T-helper 17 cell (primary cell): ENCODE results near the gene TTC23L. TPM values are rescaled to one million over a fixed set of nuclear protein-coding genes. Genes with fewer than 3 reads are reported as not detected.

Experiments
- ATAC-seq: fragments of 150-1000 bp; cut with Tn5 transposase; 2 replicates; pipeline ENCODE4 v1.10.0; 2021; ENCODE audit warnings: mild to moderate bottlenecking, moderate library complexity
- DNase-seq, 3 donors: peaks; one replicate each; pipeline versions ENCODE4 v3.0.0 to v3.0.0-alpha.2; 2020 to 2021
- H3K9me3 ChIP-seq: one replicate; pipeline ENCODE4 v1.7.0; 2013; ENCODE audit warnings: low read length, mild to moderate bottlenecking; ENCODE audit not compliant: control insufficient read depth, poor library complexity, severe bottlenecking
- H3K27ac Mint-ChIP-seq: one replicate; pipeline ENCODE4 v1.8.0; 2022; ENCODE audit warnings: mild to moderate bottlenecking, moderate library complexity, mixed read lengths
- H3K27me3 Mint-ChIP-seq: one replicate; pipeline ENCODE4 v1.8.0; 2022; ENCODE audit warnings: mixed read lengths
- H3K36me3 Mint-ChIP-seq: one replicate; pipeline ENCODE4 v1.8.0; 2022; ENCODE audit warnings: low read depth, mixed read lengths
- H3K4me1 Mint-ChIP-seq: one replicate; pipeline ENCODE4 v1.8.0; 2022; ENCODE audit warnings: mild to moderate bottlenecking, mixed read lengths
- H3K4me3 Mint-ChIP-seq: one replicate; pipeline ENCODE4 v1.8.0; 2022; ENCODE audit warnings: mild to moderate bottlenecking, moderate library complexity, mixed read lengths
- total RNA-seq, 4 donors: library from RNA in 2 of 4; stranded (reverse) in 2 of 4; gene quantifications; one replicate each; pipeline ENCODE4 v1.2.3 and lab custom pipeline; 2022 to 2026

Gene TTC23L, protein sequence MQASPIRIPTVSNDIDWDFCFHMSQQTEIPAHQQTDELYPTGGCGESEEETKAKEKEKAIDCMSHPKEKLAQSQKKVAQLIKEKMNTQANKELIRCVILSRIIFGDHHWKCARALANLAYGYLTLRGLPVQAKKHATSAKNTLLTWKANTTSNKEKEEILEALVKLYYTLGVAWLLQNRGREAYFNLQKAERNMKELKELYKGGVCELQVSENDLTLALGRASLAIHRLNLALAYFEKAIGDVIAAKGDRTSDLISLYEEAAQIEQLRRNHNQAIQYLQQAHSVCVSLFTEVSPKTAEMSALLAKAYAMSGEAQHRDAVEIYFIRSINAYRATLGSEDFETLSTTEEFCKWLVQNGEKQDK
- total RNA-seq = under 1 TPM; 0.42 to 0.96 TPM
- 0.23 to 0.53 reads per million in 2 donors for total RNA-seq (lab: John Stamatoyannopoulos, UW)

- Mint-ChIP-seq H3K4me1 (peaks cover 13% of the 10 kb centered on the region), H3K27me3 (peaks cover 7% of the 10 kb centered on the region), H3K27ac (peak within 1 kb of the TSS; percentile 99)
Observed at GRCh38 chr5:34838785-34839714, at the start of gene TTC23L. Gene TTC23L (plus strand): TSS chr5:34839164. CDS start chr5:34840672, 1,508 bp downstream.

GRCh38 chr5:34789639-34790038 lies 49.3 kb upstream of the TTC23L start:
- Mint-ChIP-seq H3K4me1 (no peaks in the 10 kb centered on the region), H3K27ac (no peak overlapping the region), H3K27me3 (peaks cover 5% of the 10 kb centered on the region), H3K36me3 (no peaks in the 10 kb centered on the region), H3K4me3 (no peak overlapping the region)
- no peak for ATAC-seq
- no peaks in the 10 kb centered on the region for H3K9me3 ChIP-seq
- no peak for DNase-seq

More at GRCh38 chr5:34838785-34839714, at the start of gene TTC23L:
- ATAC-seq = peak; percentile 94
- H3K4me3 Mint-ChIP-seq = peak within 1 kb of the TSS; percentile 95
- H3K9me3 ChIP-seq = no peaks in the 10 kb centered on the region
- no peaks in the 10 kb centered on the region for H3K36me3 Mint-ChIP-seq
- DNase-seq = peak; percentile 73 to 86 (median 82)

DNA sequence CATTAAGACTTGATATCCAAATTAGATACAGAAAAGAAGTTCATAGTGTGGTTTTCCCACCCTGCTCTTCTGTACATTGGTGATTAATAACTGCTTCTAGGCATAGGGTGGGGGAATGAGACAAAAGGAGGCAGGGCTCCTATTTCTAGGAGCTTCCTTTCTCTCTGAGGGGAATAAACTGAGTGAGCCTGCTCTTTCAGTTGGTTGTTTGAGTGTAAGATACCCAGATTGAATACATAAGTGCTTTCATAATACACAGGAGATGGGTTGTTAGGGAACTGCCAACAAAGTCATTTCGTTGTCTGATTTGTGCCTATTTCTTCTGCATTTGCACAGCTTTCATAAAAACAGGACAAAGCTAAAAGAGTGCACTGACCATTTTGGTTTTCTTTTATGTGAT lies 48.9 kb upstream of the TTC23L start:
- ATAC-seq (no peak), DNase-seq (no peak)
- Mint-ChIP-seq H3K4me3 (no peak overlapping the region), H3K4me1 (no peaks in the 10 kb centered on the region), H3K36me3 (no peaks in the 10 kb centered on the region), H3K27ac (no peak overlapping the region), H3K27me3 (peaks cover 5% of the 10 kb centered on the region)
- H3K9me3 ChIP-seq = no peaks in the 10 kb centered on the region

- no peak overlapping the region for H3K27ac Mint-ChIP-seq
- H3K36me3 Mint-ChIP-seq = no peaks in the 10 kb centered on the region
- H3K9me3 ChIP-seq = no peaks in the 10 kb centered on the region
- DNase-seq = no peak
- no peaks in the 10 kb centered on the region for H3K4me1 Mint-ChIP-seq
- peaks cover 5% of the 10 kb centered on the region for H3K27me3 Mint-ChIP-seq
- ATAC-seq = no peak
- no peak overlapping the region for H3K4me3 Mint-ChIP-seq
Observed at GRCh38 chr5:34791761-34792244, 47.2 kb upstream of the TTC23L start.

DNA sequence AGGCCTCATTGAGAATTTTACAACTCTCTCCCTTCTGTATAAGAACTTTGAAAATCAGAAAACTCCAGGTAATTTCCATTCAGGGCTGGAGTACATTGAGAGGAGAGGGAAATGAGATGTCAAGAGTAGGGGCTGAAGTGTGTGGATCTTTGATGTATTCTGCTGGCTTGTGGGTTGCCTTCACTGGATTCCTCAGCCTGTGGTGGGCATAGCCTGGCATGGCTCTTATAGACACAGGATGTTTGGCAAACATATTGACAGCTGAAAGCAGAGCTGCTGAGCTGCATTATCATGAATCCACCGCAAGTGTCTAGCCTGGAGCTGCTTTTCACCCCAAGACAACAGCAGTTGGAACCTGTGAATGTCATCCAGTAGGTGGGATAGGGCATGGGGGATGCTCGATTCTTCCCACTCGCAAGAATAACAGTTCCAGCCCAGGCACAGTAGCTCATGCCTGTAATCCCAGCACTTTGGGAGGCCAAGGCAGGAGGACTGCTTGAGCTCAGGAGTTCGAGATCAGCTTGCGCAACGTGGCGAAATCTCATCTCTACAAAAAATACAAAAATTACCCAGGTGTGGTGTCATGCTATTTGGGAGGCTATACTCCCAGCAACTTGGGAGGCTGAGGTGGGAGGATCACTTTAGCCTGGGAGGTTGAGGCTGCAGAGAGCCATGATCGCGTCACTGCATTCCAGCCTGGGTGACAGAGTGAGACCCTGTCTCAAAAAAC lies 36.0 kb upstream of the TTC23L start:
- H3K4me3 Mint-ChIP-seq = no peak overlapping the region
- H3K36me3 Mint-ChIP-seq = no peaks in the 10 kb centered on the region
- no peak for ATAC-seq
- DNase-seq = no peak
- H3K4me1 Mint-ChIP-seq = no peaks in the 10 kb centered on the region
- no peaks in the 10 kb centered on the region for H3K27me3 Mint-ChIP-seq
- H3K27ac Mint-ChIP-seq = no peak overlapping the region
- H3K9me3 ChIP-seq = no peaks in the 10 kb centered on the region

DNA sequence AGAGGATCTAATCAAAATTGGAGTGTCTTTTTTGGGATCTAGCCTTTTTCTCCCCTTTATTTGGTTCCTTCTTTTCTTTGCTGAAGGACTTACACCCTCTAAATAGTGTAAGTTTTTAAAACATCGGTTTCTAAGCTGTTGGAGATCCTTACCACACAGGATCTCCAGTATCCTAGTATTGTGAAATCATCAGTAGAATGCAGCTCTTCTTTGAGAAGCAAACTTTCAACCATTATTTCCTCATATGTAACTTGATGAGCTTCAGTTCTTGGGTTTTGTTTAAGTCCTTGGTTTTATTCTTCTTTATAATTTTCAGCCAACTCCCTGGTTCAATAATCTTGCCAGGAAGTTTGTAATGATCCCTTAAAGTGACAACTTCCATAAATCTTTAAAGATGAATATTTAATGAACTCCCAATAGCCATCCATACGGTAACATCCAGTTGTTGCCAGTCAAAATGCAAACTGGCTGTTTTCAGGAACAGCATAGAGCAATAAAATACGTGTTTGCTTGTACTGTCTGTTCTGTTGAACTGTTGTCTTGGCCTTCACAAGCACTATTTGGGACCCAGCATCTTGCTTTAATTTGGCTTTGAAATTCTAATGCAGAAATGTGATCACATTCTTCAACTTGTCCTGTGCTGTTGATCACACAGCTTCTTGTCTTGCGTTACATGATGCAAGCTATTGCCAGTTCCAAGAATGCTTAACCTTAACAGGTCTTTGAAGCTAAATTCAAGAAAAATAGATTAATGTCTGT lies 34.8 kb upstream of the TTC23L start:
- no peak overlapping the region for H3K27ac Mint-ChIP-seq
- H3K9me3 ChIP-seq = no peaks in the 10 kb centered on the region
- no peak overlapping the region for H3K4me3 Mint-ChIP-seq
- H3K27me3 Mint-ChIP-seq = no peaks in the 10 kb centered on the region
- no peaks in the 10 kb centered on the region for H3K36me3 Mint-ChIP-seq
- no peaks in the 10 kb centered on the region for H3K4me1 Mint-ChIP-seq
- DNase-seq (no peak), ATAC-seq (no peak)

GRCh38 chr5:34804913-34805312 lies 34.1 kb upstream of the TTC23L start:
- Mint-ChIP-seq H3K27ac (no peak overlapping the region), H3K4me1 (no peaks in the 10 kb centered on the region), H3K27me3 (no peaks in the 10 kb centered on the region), H3K4me3 (no peak overlapping the region), H3K36me3 (no peaks in the 10 kb centered on the region)
- no peaks in the 10 kb centered on the region for H3K9me3 ChIP-seq
- ATAC-seq (no peak), DNase-seq (no peak)

DNA sequence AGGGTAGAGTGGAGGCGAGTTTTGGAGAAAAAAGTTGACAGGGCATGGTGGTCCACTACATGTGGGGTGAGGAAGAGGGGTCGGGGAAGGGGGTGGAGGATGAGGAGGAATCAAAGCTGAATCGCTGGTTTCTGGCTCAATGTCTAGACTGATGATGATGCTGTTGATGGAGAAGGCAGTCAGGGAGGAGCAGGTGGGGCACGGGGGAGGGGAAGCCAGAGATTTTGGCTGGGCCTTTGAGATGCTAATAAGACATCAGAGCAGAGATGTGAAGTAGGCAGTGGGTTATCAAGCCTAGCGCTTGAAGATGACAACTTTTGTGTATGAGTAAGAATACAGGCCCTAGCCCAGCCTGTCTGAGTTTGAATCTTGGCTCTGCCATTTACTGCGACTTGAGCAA lies 32.4 kb upstream of the TTC23L start:
- H3K9me3 ChIP-seq = no peaks in the 10 kb centered on the region
- ATAC-seq = no peak
- H3K27ac Mint-ChIP-seq = peak overlapping the region; percentile 14
- H3K4me1 Mint-ChIP-seq = no peaks in the 10 kb centered on the region
- DNase-seq = no peak
- no peak overlapping the region for H3K4me3 Mint-ChIP-seq
- H3K27me3 Mint-ChIP-seq = no peaks in the 10 kb centered on the region
- H3K36me3 Mint-ChIP-seq = no peaks in the 10 kb centered on the region

GRCh38 chr5:34811706-34812105 lies 27.3 kb upstream of the TTC23L start:
- DNase-seq (no peak), ATAC-seq (no peak)
- H3K36me3 Mint-ChIP-seq = no peaks in the 10 kb centered on the region
- no peaks in the 10 kb centered on the region for H3K4me1 Mint-ChIP-seq
- H3K9me3 ChIP-seq = no peaks in the 10 kb centered on the region
- H3K27ac Mint-ChIP-seq = no peak overlapping the region
- H3K27me3 Mint-ChIP-seq = no peaks in the 10 kb centered on the region
- H3K4me3 Mint-ChIP-seq = no peak overlapping the region

DNA sequence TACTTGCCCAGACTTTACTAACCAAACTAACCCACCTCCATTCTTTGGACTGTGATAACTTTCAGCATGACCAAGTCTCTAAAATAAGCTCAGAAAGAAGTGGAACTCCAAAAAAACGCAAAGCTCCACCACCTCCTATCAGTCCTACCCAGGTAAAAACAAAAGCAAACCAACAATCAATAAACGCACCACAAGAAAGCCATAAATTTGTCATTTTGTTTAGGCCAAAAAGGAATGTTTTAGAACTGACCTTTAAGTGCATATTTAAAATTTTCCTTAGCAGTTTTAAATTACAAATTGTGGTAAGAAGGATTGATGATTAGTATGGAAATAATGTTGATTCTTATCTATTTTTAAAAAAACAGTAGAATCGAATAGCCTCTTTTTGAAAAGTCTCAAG lies 25.5 kb upstream of the TTC23L start:
- ATAC-seq (no peak), DNase-seq (no peak)
- no peak overlapping the region for H3K27ac Mint-ChIP-seq
- no peaks in the 10 kb centered on the region for H3K36me3 Mint-ChIP-seq
- H3K27me3 Mint-ChIP-seq = no peaks in the 10 kb centered on the region
- H3K4me3 Mint-ChIP-seq = no peak overlapping the region
- no peaks in the 10 kb centered on the region for H3K9me3 ChIP-seq
- H3K4me1 Mint-ChIP-seq = no peaks in the 10 kb centered on the region

DNA sequence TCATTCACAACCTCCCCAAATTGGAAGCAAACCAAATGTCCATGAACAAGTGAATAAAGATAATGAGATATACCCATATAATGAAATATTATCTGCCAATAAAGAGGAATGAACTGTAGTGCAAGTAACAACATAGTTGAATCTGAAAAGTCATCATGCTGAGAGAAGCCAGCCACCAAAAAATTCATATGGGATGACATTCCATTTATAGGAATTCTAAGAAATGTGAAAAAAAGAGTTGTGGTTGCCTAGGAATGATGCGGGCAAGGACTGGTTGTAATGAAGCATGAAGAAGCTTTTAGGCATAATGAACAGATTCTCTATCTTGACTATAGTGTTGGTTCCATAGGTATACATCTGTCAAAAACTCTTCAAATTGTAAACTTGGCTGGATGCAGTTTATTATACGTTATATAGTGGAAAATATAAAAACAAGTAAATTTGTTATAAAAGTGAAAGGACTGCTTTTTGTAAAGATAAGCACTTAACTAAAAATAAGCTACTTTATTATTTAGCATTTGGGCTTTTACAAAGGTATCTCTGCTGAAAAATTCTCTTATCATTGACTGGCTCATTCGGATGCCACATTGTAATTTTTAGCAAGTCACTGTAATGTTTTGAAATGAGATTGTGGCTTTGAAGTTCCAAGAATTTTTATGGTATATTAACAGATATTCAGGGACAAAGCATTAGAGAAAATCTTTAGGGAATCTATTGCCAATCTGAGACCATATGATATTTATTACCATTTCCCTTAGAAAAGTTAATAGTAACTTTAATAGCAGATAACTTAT lies 21.2 kb upstream of the TTC23L start:
- no peak for ATAC-seq
- Mint-ChIP-seq H3K27ac (no peak overlapping the region), H3K36me3 (no peaks in the 10 kb centered on the region), H3K27me3 (no peaks in the 10 kb centered on the region), H3K4me3 (no peak overlapping the region), H3K4me1 (no peaks in the 10 kb centered on the region)
- DNase-seq = no peak
- H3K9me3 ChIP-seq = no peaks in the 10 kb centered on the region

DNA sequence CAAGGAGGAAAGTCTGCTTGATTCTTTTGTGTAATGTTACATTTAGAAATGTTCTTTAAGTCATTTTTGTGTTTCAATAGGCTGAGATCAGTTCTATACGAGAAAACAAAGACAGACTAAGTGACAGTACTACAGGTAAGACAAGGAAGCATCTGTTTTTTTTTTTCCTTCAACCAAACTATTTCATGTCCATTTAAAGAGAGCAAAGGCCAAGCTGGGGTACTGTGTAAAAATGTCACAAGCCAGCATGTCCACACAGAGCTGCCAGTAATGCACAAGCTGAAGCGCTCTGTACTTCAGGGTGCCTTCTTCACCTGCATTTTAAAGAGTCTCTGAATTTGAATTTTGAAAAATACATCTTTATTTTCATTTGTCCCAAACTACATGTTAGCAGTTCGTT lies 20.2 kb upstream of the TTC23L start:
- Mint-ChIP-seq H3K4me3 (no peak overlapping the region), H3K27me3 (no peaks in the 10 kb centered on the region), H3K27ac (no peak overlapping the region), H3K4me1 (no peaks in the 10 kb centered on the region), H3K36me3 (no peaks in the 10 kb centered on the region)
- DNase-seq = no peak
- ATAC-seq = no peak
- H3K9me3 ChIP-seq = no peaks in the 10 kb centered on the region
